CD14-positive monocyte (primary cell): ENCODE measurements around the gene EIF3J. TPM values are rescaled to one million over a fixed set of nuclear protein-coding genes. Genes with fewer than 3 reads are reported as not detected.

ENCODE experiments used
- DNase-seq, 3 donors: peaks; one replicate each; pipeline ENCODE4 v3.0.0-alpha.2; 2011 to 2022
- H2AFZ ChIP-seq: 2 replicates; pipeline ENCODE4 v1.6.0; 2012; ENCODE audit warnings: mild to moderate bottlenecking, low read depth, low read length, inconsistent platforms; ENCODE audit not compliant: insufficient read depth, poor library complexity, severe bottlenecking
- H3K27ac ChIP-seq, 2 donors: 1 replicate in 1 of 2; 2 replicates in 1 of 2; pipeline ENCODE4 v1.5.1; 2012 to 2013; ENCODE audit warnings: low read length in 2 of 2, control low read depth in 1 of 2, inconsistent platforms in 1 of 2, low read depth in 1 of 2, mild to moderate bottlenecking in 1 of 2
- H3K27me3 ChIP-seq, 2 donors: one replicate each; pipeline versions ENCODE4 v1.6.0 to v1.6.1; 2011 to 2013; ENCODE audit warnings: low read length in 2 of 2; ENCODE audit not compliant: control insufficient read depth in 2 of 2, insufficient read depth in 2 of 2
- H3K36me3 ChIP-seq, 2 donors: replicated peaks in 1 of 2; 1 replicate in 1 of 2; 2 replicates in 1 of 2; pipeline versions ENCODE4 v1.5.1 to v1.6.1; 2012 to 2013; ENCODE audit warnings: low read length in 2 of 2, control low read depth in 1 of 2, inconsistent platforms in 1 of 2, mild to moderate bottlenecking in 1 of 2; ENCODE audit not compliant: insufficient read depth in 2 of 2, control insufficient read depth in 1 of 2
- H3K4me1 ChIP-seq, 2 donors: 1 replicate in 1 of 2; 2 replicates in 1 of 2; pipeline versions ENCODE4 v1.5.1 to v1.6.1; 2012 to 2013; ENCODE audit warnings: low read length in 2 of 2, control low read depth in 1 of 2, inconsistent platforms in 1 of 2, mild to moderate bottlenecking in 1 of 2, moderate library complexity in 1 of 2; ENCODE audit not compliant: insufficient read depth in 2 of 2, control insufficient read depth in 1 of 2
- H3K4me2 ChIP-seq: replicated peaks from 2 replicates; pipeline ENCODE3; 2012; ENCODE audit warnings: low read length, moderate library complexity, mild to moderate bottlenecking; ENCODE audit not compliant: poor library complexity, severe bottlenecking; ENCODE audit errors: extremely low read depth
- H3K4me3 ChIP-seq, 3 experiments: fragments of 200-600 bp in 1 of 3; sonication (generic) in 1 of 3; replicated peaks in 1 of 3; 1 replicate in 2 of 3; 2 replicates in 1 of 3; pipeline ENCODE4 v1.5.1; 2011 to 2013; ENCODE audit warnings: low read length in 3 of 3, mild to moderate bottlenecking in 3 of 3, control low read depth in 2 of 3, low read depth in 2 of 3, inconsistent platforms in 1 of 3, moderate library complexity in 1 of 3
- H3K79me2 ChIP-seq: 2 replicates; pipeline ENCODE4 v1.6.0; 2012; ENCODE audit warnings: mild to moderate bottlenecking, control low read depth, inconsistent platforms, low read length, moderate library complexity; ENCODE audit not compliant: insufficient read depth
- H3K9ac ChIP-seq: 2 replicates; pipeline ENCODE4 v1.6.0; 2017; ENCODE audit warnings: low read length, mild to moderate bottlenecking; ENCODE audit not compliant: insufficient read depth, poor library complexity, severe bottlenecking
- H3K9me3 ChIP-seq, 2 donors: replicated peaks in 1 of 2; 1 replicate in 1 of 2; 2 replicates in 1 of 2; pipeline versions ENCODE4 v1.5.1 to v1.6.1; 2012 to 2013; ENCODE audit warnings: low read length in 2 of 2, control low read depth in 1 of 2; ENCODE audit not compliant: control insufficient read depth in 1 of 2, insufficient read depth in 1 of 2
- H4K20me1 ChIP-seq: 2 replicates; pipeline ENCODE4 v1.6.0; 2012; ENCODE audit warnings: mild to moderate bottlenecking, low read length, control low read depth, moderate library complexity; ENCODE audit not compliant: insufficient read depth
- H3K27ac Mint-ChIP-seq, 7 donors: one replicate each; pipeline ENCODE4 v1.8.0; 2020; ENCODE audit warnings: mild to moderate bottlenecking in 7 of 7, mixed read lengths in 7 of 7, moderate library complexity in 6 of 7, inconsistent platforms in 2 of 7
- H3K27me3 Mint-ChIP-seq, 3 donors: one replicate each; pipeline ENCODE4 v1.8.0; 2021 to 2022; ENCODE audit warnings: low read depth in 3 of 3, mild to moderate bottlenecking in 3 of 3, mixed read lengths in 3 of 3, moderate library complexity in 3 of 3, inconsistent platforms in 1 of 3
- H3K36me3 Mint-ChIP-seq, 2 donors: one replicate each; pipeline ENCODE4 v1.8.0; 2020; ENCODE audit warnings: mixed read lengths in 2 of 2, inconsistent platforms in 1 of 2, mild to moderate bottlenecking in 1 of 2
- H3K4me1 Mint-ChIP-seq: one replicate; pipeline ENCODE4 v1.8.0; 2020; ENCODE audit warnings: mild to moderate bottlenecking, mixed read lengths
- H3K4me3 Mint-ChIP-seq, 2 donors: one replicate each; pipeline ENCODE4 v1.8.0; 2020; ENCODE audit warnings: mild to moderate bottlenecking in 2 of 2, mixed read lengths in 2 of 2, moderate library complexity in 1 of 2
- H3K9me3 Mint-ChIP-seq, 7 donors: one replicate each; pipeline ENCODE4 v1.8.0; 2020 to 2022; ENCODE audit warnings: mixed read lengths in 7 of 7, mild to moderate bottlenecking in 6 of 7, moderate library complexity in 6 of 7, inconsistent platforms in 2 of 7
- CTCF ChIP-seq: fragments of 200-600 bp; IDR thresholded peaks from one replicate; pipeline ENCODE4 v1.8.0; 2022; ENCODE audit warnings: antibody characterized with exemption, mild to moderate bottlenecking
- WGBS: methylation state at CpG from one replicate; pipeline ENCODE4 v1.1.5; 2013; ENCODE audit warnings: missing lambda C conversion rate; ENCODE audit not compliant: insufficient coverage; 5-methylcytosine and 5-hydroxymethylcytosine counted together
- intact Hi-C, 2 donors: fragments of 100-400 bp; cut with micrococcal nuclease; formaldehyde crosslinking; loops; one replicate each; pipeline versions ENCODE4 v1.15.0 to v1.15.1; 2023
- polyA plus RNA-seq, 3 donors: library from polyadenylated mRNA; depleted of rRNA in 1 of 3; unstranded in 2 of 3; stranded (reverse) in 1 of 3; fragments of 300-500 nt in 2 of 3; fragments of >200 nt in 1 of 3; fragmentation: Illumina TruSeq in 2 of 3; gene quantifications; 1 replicate in 2 of 3; 2 replicates in 1 of 3; pipeline ENCODE4 v1.2.3, GENCODE V29; 2012 to 2021

The EIF3J gene
- polyA plus RNA-seq, 3 donors = 9.7 to 20.1 (median 13.5) TPM

GRCh38 chr15:44588541-44588940 is 51.6 kb downstream of the EIF3J start:
- TF ChIP-seq CTCF = no peak
- intact Hi-C loops = no loop called here
- no peak overlapping the region for H3K4me3 ChIP-seq
- no peaks in the 10 kb centered on the region for H3K4me1 Mint-ChIP-seq
- H3K9me3 ChIP-seq = no peaks in the 10 kb centered on the region
- H3K9ac ChIP-seq = no peak overlapping the region
- no peak overlapping the region for H2AFZ ChIP-seq
- peaks cover 94 to 99% of the 10 kb centered on the region in 2 donors for H3K36me3 ChIP-seq
- H3K4me1 ChIP-seq = no peaks in the 10 kb centered on the region
- no peak for DNase-seq
- peaks cover 34% of the 10 kb centered on the region for H4K20me1 ChIP-seq
- 94% methylated on average over 3 of the region's 5 CpGs for WGBS
- no peak overlapping the region for H3K4me3 Mint-ChIP-seq
- no peaks in the 10 kb centered on the region for H3K27me3 Mint-ChIP-seq
- peaks cover 9% of the 10 kb centered on the region for H3K79me2 ChIP-seq
- H3K4me2 ChIP-seq = no peak overlapping the region
- H3K36me3 Mint-ChIP-seq = peaks cover 78 to 96% of the 10 kb centered on the region in 2 donors
- no peaks in the 10 kb centered on the region for H3K27me3 ChIP-seq
- H3K9me3 Mint-ChIP-seq = no peaks in the 10 kb centered on the region
- no peak overlapping the region for H3K27ac ChIP-seq
- no peak overlapping the region for H3K27ac Mint-ChIP-seq

- H3K9ac ChIP-seq = no peak overlapping the region
- WGBS = 100% methylated on average over 1 of the region's 1 CpG
- H2AFZ ChIP-seq = no peak overlapping the region
- DNase-seq = no peak
- H3K36me3 ChIP-seq = peaks cover 94 to 99% of the 10 kb centered on the region in 2 donors
- no peaks in the 10 kb centered on the region for H3K9me3 ChIP-seq
- peaks cover 71 to 96% of the 10 kb centered on the region in 2 donors for H3K36me3 Mint-ChIP-seq
- no peak overlapping the region for H3K4me3 ChIP-seq
- H3K27ac Mint-ChIP-seq = no peak overlapping the region
- no peak overlapping the region for H3K4me3 Mint-ChIP-seq
- peaks cover 20% of the 10 kb centered on the region for H4K20me1 ChIP-seq
- TF ChIP-seq CTCF = no peak
- H3K27me3 Mint-ChIP-seq = peaks cover 0 to 2% (median 0%) of the 10 kb centered on the region in 3 donors
- H3K79me2 ChIP-seq = no peaks in the 10 kb centered on the region
- no peaks in the 10 kb centered on the region for H3K9me3 Mint-ChIP-seq
- H3K4me1 Mint-ChIP-seq = no peaks in the 10 kb centered on the region
- no peaks in the 10 kb centered on the region for H3K27me3 ChIP-seq
- intact Hi-C loops = loop anchor here in 1 of 2 donors (10.0 kb wide), 1 partner anchor 63 kb away; no protein-coding TSS in a partner anchor
- no peak overlapping the region for H3K27ac ChIP-seq
- H3K4me2 ChIP-seq = no peak overlapping the region
- no peaks in the 10 kb centered on the region for H3K4me1 ChIP-seq
Observed at GRCh38 chr15:44591326-44591725, 54.4 kb downstream of the EIF3J start.
